ENCODE results near the gene NR3C2.

GRCh38 chr4:148081267-148081666, 360.9 kb downstream of the NR3C2 start:
- TF ChIP-seq POLR2A (IDR thresholded peaks at IDR 0.05) (no peak), CTCF (IDR thresholded peaks at IDR 0.05) (no peak)

Data from adrenal gland (tissue), 5 donors.